Measurements from ENCODE around the gene ALG8.

Gene ALG8

DNA sequence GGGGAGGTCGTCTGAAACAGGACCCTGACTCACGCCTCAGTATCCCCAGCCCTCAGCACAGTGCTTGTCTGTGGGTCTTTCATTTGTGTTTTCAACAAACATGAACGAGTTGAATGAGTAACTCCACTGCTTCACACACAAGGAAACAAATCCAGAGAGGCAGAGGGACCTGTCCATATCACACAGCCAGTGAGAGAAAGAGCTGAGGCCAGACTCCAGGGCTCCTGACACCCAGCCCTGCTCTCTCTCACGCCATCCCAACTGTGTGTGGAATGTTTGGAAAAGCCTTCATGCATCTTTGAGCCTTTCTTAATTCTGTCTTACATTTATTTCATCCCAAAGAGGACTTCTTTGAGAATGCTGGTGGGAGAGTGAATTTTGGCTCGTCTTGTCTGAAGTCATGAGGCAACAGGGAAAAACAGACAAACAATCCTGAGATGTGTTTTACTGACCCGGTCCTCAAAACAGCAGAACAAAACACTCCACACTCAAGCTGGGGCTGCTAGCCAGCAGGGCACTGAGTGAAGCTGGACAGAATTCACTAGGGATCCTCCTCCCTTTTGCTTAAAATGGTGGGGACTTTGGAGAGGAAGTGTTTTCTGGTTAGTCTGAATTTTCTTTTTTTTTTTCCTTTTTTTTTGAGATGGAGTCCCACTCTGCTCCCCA, 19.7 kb upstream of the ALG8 start:
- FAIRE-seq = no peak

DNA sequence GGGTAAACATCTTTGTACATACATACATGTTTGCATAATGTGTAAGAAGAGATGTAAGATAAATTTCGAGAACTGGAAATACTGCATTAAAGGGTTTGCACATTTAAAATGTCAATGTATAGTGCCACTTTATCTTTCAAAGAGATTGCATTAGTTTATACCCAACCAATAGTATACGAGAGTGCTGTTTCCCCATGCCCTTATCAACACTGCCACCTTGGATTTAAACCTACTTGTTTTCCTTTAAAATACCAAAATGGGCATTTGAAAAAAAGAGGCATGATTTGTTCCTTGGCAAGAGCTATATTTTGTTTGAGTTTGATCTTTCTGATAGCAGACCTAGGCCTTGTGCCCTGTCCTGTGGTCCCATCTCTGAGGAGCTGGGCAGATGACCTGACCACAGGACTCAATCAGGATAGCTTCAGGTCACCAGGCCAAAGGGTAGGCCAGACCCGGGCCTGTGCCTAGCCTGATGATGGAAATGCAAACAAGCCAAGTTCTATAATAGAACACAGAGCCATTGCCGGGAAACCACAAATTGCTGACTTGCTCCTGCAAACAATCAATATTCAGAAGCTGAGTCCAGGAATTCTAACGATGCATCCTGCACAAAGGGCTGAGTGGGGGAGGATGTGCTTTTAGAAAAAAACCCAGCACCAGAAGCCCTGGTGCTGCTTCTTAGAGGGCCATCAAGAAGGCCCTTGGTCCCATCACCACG, 16.9 kb upstream of the ALG8 start:
- FAIRE-seq = no peak

DNA sequence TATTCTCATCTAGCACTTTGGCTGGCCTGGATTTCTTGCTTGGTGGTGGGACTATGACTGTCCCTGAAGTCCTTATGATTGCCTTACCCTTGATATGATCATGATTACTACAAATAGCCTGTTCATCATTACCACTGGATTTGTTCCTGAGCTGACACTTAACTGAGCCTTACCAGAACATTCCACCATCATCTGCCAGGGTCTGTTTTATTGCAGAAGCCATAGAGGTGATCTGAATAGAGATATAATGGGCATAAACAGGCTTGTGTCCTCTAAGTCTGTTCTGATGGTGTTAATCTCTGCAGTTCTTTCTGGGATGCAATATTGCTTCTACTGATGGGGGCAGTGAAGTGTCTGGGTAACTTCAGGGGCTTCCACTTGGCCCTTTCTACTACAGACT, 12.4 kb upstream of the ALG8 start:
- FAIRE-seq = no peak

DNA sequence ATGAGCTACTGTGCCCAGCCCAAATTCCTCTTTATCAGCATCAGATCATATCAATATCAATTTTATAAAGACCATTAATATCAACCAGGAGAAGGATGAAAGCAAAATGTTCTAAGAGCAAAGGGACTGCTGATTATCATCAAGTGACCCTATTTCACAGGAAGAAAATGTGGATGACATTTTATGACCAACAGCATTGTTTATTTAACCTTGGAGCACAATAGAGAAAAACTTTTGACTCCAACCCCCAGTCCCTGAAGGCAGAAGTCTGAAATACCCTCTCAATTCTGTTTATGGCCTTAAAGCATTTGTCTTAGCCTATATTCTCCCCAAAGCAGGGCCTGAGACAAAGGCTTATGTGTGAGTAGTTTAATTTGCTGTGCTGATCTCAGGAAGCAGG, 11.3 kb upstream of the ALG8 start:
- no peak for FAIRE-seq

DNA sequence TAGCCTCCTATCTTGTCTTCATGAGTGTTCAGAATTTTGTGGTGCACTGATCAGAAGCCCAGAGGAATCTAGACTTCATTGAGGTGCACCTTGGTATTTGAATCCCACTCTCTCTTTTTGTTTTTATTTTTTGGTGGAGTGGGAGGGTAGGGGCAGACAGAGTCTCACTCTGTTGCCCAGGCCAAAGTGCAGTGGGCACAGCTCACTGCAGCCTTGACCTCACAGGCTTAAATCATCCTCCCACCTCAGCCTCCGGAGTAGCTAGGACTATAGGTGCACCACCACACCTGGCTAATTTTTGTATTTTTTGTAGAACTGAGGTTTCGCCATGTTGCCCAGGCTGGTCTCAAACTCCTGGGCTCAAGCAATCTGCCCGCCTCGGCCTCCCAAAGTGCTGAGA, 10.9 kb upstream of the ALG8 start:
- no peak for FAIRE-seq

DNA sequence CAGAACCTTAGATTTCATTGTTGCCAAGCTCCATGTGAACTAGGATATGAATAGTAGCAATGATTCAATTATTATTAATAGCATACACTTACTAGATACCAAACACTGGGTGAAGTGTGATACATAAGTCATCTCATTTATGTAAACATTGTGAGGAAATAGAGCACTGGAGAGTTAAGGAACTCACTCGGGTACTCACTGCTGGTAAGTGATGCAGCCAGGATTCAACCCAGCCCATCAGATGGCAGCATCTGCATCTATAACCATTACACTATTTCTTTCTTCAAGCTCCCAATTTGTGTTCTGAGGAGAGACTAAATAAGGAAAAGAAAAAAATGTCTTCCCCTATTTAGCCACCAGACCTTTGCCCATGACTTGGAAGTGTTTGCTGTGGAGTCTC, 10.2 kb upstream of the ALG8 start:
- FAIRE-seq = no peak

DNA sequence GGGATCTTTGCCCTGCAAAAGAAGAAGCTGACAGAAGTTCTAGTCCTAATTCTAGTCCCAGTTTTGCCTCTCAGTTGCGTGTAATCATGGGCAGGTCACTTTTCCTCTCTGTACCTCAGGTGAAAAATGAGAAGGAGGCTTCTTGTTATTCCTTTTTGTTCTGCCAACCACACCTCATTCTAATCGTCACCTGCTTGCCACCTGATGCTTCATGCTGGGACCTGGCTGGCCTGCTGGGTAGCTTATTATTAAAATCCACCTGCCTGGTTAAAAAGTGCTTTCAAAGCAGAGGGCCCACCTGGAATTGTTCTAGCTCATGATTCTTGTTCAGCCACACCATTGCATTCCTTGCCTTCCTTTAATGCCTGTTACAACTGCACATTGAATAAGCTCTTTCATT, 8.4 kb upstream of the ALG8 start:
- no peak for FAIRE-seq

DNA sequence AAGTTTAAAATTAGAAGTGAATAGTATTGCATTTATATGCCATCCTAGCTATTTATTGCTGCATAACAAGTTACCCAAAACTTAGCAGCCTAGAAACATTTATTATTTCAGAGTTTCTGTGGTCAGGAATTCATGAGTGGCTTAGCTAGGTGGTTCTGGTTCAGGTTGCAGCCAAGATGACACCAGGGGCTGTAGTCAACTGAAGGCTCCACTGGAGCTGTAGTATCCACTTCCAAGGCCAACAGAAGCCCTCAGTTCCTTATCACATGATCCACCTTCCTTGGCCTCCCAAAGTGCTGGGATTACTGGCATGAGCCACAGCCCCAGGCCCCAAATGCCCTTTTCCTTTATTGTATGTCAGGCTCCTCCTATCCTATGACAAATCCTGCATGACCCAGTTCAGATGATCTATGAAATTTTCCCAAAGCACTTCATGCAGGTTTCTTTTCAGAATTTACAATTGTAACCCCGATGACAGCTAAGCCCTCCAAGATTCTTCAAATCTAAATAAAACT, 6.1 kb upstream of the ALG8 start:
- no peak for FAIRE-seq

DNA sequence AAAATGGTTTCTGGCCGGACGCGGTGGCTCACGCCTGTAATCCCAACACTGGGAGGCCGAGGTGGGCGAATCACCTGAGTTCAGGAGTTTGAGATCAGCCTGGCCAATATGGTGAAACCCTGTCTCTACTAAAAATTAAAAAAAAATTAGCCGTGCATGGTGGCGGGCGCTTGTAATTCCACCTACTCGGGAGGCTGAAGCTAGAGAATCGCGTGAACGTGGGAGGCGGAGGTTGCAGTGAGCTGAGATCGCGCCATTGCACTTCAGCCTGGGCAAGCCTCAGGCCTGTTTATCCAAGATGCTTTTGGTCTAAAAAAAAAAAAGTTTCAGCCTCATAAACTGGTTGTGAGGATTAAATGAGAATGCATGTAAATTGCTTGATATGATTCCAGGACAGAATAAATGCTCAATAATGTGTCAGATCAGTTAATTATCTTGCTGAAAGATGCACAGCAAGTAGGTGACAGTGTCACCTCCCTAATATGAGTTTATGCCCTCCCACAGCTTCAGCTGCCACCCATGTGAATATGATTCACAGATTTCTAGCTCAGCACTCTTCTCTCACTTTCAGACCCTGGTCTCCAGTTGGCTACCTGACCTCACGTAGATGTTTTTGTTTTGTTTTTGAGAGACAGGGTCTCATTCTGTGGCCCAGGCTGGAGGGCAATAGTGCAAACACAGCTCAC, 1.1 kb upstream of the ALG8 start:
- FAIRE-seq = no peak

DNA sequence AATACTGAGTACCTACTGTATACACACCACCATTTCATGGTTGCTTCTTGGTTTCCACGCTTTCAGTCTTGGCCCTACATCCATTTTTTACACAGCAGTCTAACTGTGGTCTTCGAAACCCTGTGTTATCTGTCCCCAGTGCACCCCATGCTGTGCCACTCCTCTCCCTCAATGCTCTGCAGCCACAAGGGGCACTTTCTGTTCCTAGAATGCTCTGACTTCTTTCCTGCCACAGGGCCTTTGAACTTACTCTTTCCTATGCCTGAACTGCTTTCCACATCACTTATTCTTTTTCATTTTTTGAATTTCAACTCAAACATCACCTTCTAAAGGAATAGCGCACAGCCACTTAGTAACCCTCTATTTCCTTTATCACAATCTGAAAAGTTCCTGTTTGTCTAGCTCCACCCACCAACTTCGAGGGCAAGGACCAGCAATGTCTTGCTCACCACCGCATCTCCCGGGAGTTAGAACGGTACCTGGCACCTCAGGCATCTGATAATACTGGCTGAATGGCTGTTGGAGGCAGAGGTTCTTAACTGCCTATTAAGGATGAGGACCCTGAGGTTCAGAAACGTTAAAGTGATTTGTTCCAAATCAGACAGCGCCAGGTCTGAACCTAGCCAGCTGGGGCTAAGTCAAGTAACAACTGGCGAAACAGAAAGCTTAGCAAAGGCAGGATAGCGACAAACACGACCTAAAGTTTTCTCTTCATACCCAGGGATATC, 568 bp downstream of the ALG8 start:
- no peak for FAIRE-seq

DNA sequence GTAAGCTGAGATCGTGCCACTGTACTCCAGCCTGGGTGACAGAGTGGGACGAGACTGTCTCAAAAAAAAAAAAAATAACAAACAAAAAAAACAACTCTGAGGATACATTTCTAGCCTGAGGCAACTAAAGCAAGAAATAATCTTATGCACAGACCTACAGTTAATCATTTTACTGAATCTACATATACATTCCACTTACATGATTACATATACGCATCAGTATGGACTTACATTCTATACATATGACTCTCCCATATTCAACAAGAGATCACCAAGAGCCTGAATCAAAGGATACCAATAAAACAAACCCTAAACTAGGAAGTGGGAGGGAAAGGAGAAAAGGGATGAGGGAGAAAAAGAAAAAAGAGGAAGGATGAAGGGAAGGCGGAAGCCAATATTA, 1.1 kb downstream of the ALG8 start:
- FAIRE-seq = no peak

DNA sequence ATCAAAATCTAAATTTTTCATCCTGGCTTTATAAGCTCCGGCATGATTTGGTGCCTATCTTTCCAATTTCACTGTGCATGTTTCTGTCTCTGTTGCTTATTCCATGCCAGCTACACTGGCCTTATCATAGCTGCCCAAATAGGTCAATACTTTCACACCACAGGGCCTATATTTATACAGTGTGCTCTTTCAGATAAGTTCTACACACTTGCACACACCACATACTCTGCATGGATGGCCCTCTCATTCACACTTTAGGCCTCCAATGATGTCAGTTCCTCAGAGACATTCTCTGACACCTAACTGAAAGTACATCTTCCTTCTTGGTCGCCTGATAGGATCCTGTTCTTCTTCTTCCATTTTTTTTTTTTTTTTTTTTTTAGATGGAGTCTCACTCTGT, 7.0 kb downstream of the ALG8 start:
- no peak for FAIRE-seq

DNA sequence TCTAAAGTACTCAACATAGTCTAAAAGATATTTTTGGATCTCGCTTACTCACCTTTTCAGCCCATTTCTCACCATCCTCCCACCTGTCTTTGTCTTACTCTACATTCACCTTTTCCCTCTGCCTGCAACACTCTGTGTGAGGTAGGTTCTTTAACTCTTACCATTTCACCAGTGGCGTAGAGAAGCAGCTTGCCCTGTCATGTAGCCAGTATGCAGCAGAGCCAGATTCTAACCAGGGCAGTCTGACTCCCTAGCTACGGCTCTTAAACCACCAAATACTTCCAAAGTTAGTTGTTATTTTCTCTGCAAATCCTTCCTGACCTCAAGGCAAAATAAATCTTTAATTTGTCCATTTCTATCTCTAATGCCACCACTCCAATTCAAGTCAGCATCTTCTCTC, 7.5 kb downstream of the ALG8 start:
- FAIRE-seq = no peak

DNA sequence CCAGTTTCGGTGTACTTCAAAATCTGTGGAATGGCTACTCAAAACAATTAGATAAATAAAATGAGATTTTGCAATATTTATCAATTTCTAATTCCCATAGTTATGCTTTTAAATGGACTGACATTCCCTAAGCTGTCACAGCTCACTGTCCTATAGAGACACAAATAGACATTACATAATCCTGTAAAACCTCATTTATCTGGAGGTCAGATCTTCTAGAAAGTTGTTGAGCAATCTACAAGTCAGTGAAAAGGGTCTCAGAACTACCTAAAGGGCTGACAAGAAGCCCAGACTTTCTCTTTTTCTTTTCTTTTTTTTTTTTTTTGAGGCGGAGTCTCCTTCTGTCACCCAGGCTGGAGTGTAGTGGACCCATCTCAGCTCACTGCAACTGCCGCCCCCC, 12.0 kb downstream of the ALG8 start:
- FAIRE-seq = no peak

DNA sequence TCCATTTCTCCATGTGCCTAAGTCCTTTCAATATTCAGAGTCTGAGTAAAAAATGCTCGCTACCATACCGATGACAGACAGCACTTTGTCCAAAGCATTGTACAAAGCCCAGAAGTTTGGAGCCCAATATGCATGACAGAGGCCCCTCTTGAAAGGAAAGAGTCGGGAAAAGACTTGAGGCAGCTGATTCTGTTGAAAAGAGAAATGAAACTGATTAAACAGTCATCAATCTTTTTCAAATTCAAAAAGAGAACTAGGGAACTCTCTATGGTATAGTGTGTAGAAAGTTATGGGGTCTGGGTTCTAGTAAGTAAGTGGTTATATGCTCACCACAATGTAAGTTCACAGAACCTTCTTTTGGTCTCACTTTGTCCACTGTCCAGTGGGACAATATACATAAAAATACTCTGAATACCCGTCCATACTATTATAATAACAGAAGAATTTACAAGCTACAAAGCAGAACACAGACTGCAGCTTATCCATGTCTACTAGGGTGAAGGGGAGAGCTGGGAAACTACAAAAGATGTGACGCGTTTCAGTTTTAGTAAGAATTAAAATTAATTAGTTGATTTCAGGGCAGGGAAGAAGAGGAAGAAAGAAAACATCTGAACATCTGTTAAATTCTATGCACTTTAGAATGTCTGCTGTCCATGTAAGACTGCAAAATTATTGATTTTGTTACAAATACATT, 26.7 kb downstream of the ALG8 start:
- no peak for FAIRE-seq

DNA sequence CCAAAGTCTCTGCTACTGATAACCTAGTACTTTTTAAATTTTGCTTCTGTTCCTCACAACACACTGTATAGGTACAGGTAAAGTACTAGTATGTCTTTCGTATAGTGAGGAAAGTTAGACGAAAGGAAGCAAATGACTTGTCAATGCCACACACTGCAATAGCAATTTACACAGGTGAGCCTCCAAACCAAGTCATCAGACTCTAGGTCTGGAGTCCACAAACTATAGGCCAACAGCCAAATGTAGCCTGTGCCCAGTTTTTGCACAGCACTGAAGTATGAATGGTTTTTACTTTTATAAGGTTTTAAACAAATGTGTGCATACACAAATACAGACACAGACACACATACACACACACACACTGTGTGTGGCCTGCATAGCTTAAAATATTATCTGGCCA, 28.1 kb downstream of the ALG8 start:
- no peak for FAIRE-seq

DNA sequence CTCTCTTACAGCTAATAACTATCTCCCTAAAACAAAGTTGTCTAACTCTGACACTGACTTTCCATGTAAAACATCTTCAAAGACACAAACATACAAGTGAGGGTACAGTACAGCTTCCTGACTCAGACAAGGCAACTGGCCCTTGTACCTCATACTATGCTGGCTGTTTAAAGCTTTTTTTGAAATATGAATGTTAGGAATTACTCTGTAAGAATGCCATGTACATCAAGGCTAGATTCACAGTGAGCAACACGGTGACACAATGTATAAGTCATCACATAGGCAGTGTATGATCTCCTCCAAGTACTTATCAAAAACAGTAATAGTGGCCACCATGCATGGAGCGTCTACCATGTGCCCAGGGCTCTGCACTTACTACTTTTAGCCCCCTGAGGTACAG, 28.6 kb downstream of the ALG8 start:
- no peak for FAIRE-seq

DNA sequence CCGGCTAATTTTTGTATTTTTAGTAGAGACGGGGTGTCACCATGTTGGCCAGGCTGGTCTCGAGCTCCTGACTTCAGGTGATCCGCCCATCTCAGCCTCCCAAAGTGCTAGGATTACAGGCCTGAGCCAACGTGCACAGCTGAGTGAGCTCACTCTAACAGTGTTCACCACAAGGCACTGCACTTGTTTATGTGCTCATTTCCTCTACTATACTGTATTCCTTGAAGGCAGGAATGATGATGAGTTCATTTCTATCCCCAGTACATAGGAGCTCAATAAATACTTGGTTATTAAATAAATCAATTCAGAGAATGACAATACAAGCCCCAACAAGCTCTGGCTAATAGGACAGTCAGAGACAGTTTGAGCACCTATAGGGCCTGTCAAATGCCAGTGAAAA, 29.1 kb downstream of the ALG8 start:
- FAIRE-seq = no peak

DNA sequence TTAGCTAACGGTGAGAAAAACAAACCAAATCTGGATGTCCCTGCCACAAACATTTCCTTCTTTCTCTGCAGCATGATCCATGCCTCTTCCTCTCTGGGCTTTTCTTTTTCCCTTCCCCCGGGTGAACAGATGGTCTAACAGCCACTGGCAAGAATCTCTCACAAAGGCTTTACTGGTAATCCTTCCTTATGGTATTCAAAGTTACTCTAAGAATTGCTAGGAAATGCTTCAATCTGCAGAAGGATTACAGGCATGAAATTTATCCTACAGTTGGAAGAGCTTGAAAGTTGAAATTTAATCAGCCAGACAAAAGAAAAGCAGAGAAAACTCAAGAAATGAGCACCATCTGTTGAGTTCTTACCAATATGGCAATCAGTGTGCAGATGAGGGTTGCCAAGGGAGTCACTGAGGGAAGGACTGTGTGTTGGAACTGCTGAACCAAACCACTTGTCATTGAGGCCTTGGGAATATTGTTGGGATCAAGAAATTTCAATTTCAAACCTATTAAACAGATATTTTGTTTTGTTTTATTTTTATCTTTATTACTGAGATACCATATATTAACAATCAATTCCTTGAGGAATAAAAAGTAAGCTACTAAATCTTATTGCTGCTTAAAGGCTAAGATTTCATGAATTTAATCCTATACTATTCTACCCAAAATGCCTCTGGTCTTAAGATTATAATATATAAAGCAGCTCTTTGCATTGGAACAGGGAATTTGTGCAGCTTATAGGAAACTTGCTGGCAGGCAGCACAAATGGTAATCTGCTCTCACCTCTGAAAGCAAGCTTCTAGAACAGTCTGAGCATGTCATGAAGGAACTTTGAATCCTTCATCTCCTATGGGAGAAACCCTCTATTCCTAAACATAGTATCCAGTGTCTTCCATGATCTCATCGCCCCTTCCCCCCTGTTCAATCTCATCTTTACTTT, 30.1 kb downstream of the ALG8 start:
- no peak for FAIRE-seq

DNA sequence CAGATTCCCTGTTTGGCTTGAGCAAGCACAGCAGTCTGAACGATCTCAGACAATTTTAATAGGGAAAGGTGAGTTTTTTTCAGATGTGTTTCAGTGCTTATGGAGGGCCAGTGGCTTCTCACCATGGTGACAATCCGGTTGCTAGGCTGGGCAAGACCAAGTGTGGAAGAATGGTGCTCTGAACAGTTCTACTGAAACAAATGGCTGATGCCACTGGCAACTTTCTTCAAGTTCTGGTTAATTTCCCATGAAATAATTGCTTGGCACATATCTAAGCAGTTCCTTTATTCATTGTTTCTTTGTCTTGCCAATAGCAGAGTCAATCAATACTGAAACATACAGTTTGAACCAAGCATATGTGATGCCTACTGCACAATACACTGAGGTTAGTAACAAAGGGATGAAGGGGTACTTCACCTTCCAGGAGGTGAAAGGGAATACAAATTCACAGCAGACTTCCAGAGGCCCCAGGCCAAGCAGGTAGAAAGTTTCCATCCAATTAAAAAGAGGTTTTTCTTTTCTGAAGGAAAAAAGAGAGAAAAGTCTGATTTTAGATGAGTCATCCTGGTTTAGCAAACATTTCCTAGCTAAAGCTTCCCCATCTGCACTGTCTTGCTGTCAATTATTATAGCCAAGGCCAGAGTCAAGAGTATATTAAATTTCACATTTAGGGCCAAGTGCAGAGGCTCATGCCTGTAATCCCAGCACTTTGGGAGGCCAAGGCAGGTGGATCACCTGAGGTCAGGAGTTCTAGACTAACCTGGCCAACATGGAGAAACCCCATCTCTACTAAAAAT, 38.6 kb downstream of the ALG8 start:
- peak; percentile 51 for FAIRE-seq

DNA sequence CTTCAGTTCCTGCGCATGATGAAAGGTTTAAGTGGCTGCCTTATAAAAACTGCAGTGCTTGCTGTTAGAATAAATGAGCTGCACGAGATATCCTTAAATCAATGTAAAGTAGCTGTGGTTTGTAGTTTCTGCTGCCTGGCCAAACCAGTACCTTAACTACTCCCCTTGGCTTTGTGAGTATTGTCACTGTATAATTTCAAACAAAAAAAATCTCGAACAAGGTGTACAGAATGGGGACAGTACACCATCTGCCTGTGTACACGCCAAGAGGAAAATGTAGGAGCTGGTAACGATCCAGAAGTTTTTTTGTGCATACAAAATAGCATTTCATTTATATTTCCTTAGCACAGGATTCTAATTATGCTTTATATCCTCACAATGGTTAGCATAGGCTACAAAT, 39.2 kb downstream of the ALG8 start:
- FAIRE-seq = no peak
